Endothelial cell of umbilical vein (primary cell): Measurements from ENCODE around the gene MT1B. TPM values are rescaled to one million over a fixed set of nuclear protein-coding genes. Genes with fewer than 3 reads are reported as not detected.

Experiments
- BruUV-seq: library from RNA; stranded (reverse); fragments of 400-500 nt; replicated peaks from 2 replicates; lab custom pipeline; 2021; lab: Mats Ljungman, UMichigan
- CTCF ChIA-PET: fragments of 300-600, 350-600 bp; sonication (Branson Sonifier 250); formaldehyde crosslinking; loops from one replicate; lab custom pipeline; 2021; ENCODE audit warnings: antibody characterized with exemption, inconsistent platforms; lab: Charles Lee
- POLR2A ChIA-PET: fragments of 300-600, 350-600 bp; sonication (Branson Sonifier 250); formaldehyde crosslinking; loops from one replicate; lab custom pipeline; 2021; ENCODE audit warnings: antibody characterized with exemption, inconsistent platforms; lab: Charles Lee
- DNase-seq: peaks from one replicate; pipeline ENCODE4 v3.0.0-alpha.2; 2011; ENCODE audit warnings: low read depth, low spot score
- FAIRE-seq: peaks from 2 replicates; lab custom pipeline; 2011; peaks lifted over from hg19 to GRCh38; lab: Jason Lieb, UNC
- H2AFZ ChIP-seq: 2 replicates; pipeline ENCODE4 v1.6.0; 2012; ENCODE audit warnings: low read depth, low read length, control low read depth, inconsistent platforms
- H3K27ac ChIP-seq: 2 replicates; pipeline ENCODE4 v1.5.1; 2011; ENCODE audit warnings: low read depth, mild to moderate bottlenecking, control low read depth, low read length, moderate library complexity; ENCODE audit not compliant: insufficient read depth
- H3K27me3 ChIP-seq, 2 experiments: 2 replicates each; pipeline versions ENCODE4 v1.6.0 to v1.6.1; 2011; ENCODE audit warnings: low read length in 2 of 2, mixed read lengths in 1 of 2; ENCODE audit not compliant: control insufficient read depth in 2 of 2, insufficient read depth in 2 of 2
- H3K36me3 ChIP-seq, 2 experiments: 2 replicates in 1 of 2; 3 replicates in 1 of 2; pipeline ENCODE4 v1.5.1; 2011; ENCODE audit warnings: low read length in 2 of 2, mild to moderate bottlenecking in 1 of 2, moderate library complexity in 1 of 2; ENCODE audit not compliant: control insufficient read depth in 2 of 2, insufficient read depth in 2 of 2; ENCODE audit errors: extremely low read depth in 1 of 2
- H3K4me1 ChIP-seq: 3 replicates; pipeline ENCODE4 v1.5.1; 2011; ENCODE audit warnings: mild to moderate bottlenecking, low read length; ENCODE audit not compliant: control insufficient read depth, insufficient read depth; ENCODE audit errors: extremely low read depth
- H3K4me2 ChIP-seq: 2 replicates; pipeline ENCODE4 v1.6.1; 2011; ENCODE audit warnings: low read length, control low read depth, mixed read lengths; ENCODE audit not compliant: insufficient read depth
- H3K4me3 ChIP-seq, 3 experiments: fragments of 200-600 bp in 1 of 3; sonication (generic), shearing (Covaris generic) in 1 of 3; replicated peaks in 1 of 3; 2 replicates each; pipeline ENCODE4 v1.5.1; 2011 to 2016; ENCODE audit warnings: control low read depth in 3 of 3, low read length in 3 of 3, mild to moderate bottlenecking in 2 of 3, inconsistent platforms in 1 of 3, low read depth in 1 of 3, moderate library complexity in 1 of 3; ENCODE audit not compliant: insufficient read depth in 1 of 3
- H3K79me2 ChIP-seq: 2 replicates; pipeline ENCODE4 v1.6.0; 2012; ENCODE audit warnings: low read length, inconsistent platforms; ENCODE audit not compliant: control insufficient read depth, insufficient read depth
- H3K9ac ChIP-seq: replicated peaks from 2 replicates; pipeline ENCODE3; 2011; ENCODE audit warnings: low read length, control low read depth; ENCODE audit not compliant: insufficient read depth; ENCODE audit errors: extremely low read depth
- H3K9me1 ChIP-seq: replicated peaks from 3 replicates; pipeline ENCODE4 v1.6.0; 2011; ENCODE audit warnings: mild to moderate bottlenecking, low read length; ENCODE audit not compliant: control insufficient read depth, insufficient read depth; ENCODE audit errors: extremely low read depth
- H3K9me3 ChIP-seq: replicated peaks from 2 replicates; pipeline ENCODE4 v1.5.1; 2012; ENCODE audit warnings: low read length, inconsistent platforms; ENCODE audit not compliant: control insufficient read depth, insufficient read depth
- H4K20me1 ChIP-seq: replicated peaks from 2 replicates; pipeline ENCODE3; 2011; ENCODE audit warnings: mild to moderate bottlenecking, low read length; ENCODE audit not compliant: control insufficient read depth, insufficient read depth; ENCODE audit errors: extremely low read depth
- EZH2 ChIP-seq: IDR thresholded peaks from 2 replicates; pipeline ENCODE4 v1.6.1; 2012; ENCODE audit warnings: borderline replicate concordance, low read depth, mild to moderate bottlenecking, moderate library complexity, low read length, inconsistent platforms; ENCODE audit not compliant: severe bottlenecking
- FOS ChIP-seq: IDR thresholded peaks from 2 replicates; pipeline ENCODE4 v1.6.1; 2011; ENCODE audit warnings: mild to moderate bottlenecking, low read length, moderate library complexity, borderline replicate concordance; ENCODE audit not compliant: insufficient read depth
- GATA2 ChIP-seq: IDR thresholded peaks from 2 replicates; pipeline ENCODE4 v1.7.0; 2011; ENCODE audit warnings: low read depth, mild to moderate bottlenecking, moderate library complexity, mixed read lengths, low read length; ENCODE audit not compliant: insufficient read length, insufficient read depth
- JUN ChIP-seq: IDR thresholded peaks from 2 replicates; pipeline ENCODE4 v1.6.1; 2011; ENCODE audit warnings: borderline replicate concordance, low read depth; ENCODE audit not compliant: insufficient read length, insufficient read depth
- MAX ChIP-seq: IDR thresholded peaks from 2 replicates; pipeline ENCODE4 v1.6.1; 2011; ENCODE audit not compliant: insufficient read depth, insufficient read length
- MYC ChIP-seq: IDR thresholded peaks from one replicate; pipeline ENCODE4 v1.6.1; 2011; ENCODE audit warnings: mild to moderate bottlenecking, low read depth, low read length
- POLR2A ChIP-seq: IDR thresholded peaks from 2 replicates; pipeline ENCODE4 v1.6.1; 2012; ENCODE audit warnings: low read depth, mild to moderate bottlenecking, control low read depth, low read length
- POLR2AphosphoS5 ChIP-seq: IDR thresholded peaks from 2 replicates; pipeline ENCODE4 v1.6.1; 2012; ENCODE audit warnings: low read depth, mild to moderate bottlenecking, control low read depth, low read length, moderate library complexity; ENCODE audit not compliant: insufficient read depth
- dilution Hi-C: fragments of 300-500 bp; cut with MboI; formaldehyde crosslinking; loops from one replicate; pipeline ENCODE4 v1.15.0; 2019; ENCODE audit warnings: low sequenced_read_pairs; ENCODE audit not compliant: extremely low pct_ligation_motif_present
- intact Hi-C: fragments of 100-400 bp; cut with micrococcal nuclease; formaldehyde crosslinking; loops from one replicate; pipeline ENCODE4 v1.10.0; 2022
- polyA plus RNA-seq, 4 experiments: library from polyadenylated mRNA; depleted of rRNA in 3 of 4; stranded (reverse) in 3 of 4; unstranded in 1 of 4; fragments of >200 nt; gene quantifications; 2 replicates each; pipeline versions ENCODE4 v1.2.1 to v1.2.3, GENCODE V29; 2011 to 2012; ENCODE audit warnings: missing spikeins in 1 of 4
- total RNA-seq: library from RNA; stranded (reverse); gene quantifications from 2 replicates; pipeline ENCODE4 v1.2.3, GENCODE V29; 2021
- TF ChIP-seq, protein P1 (sequence below), 2 donors: IDR thresholded peaks; 1 replicate in 1 of 2; 2 replicates in 1 of 2; pipeline ENCODE4 v1.5.1; 2011; ENCODE audit warnings: low read length in 2 of 2, mild to moderate bottlenecking in 2 of 2, moderate library complexity in 2 of 2, control low read depth in 1 of 2, inconsistent platforms in 1 of 2, low read depth in 1 of 2; ENCODE audit not compliant: insufficient read depth in 1 of 2; ENCODE audit errors: extremely low read depth in 1 of 2

The MT1B gene
- total and polyA plus RNA-seq, 2 donors (not counting 3 experiments of a cell fraction or from before 2014, with no cell fraction given) = not detected

GRCh38 chr16:56625943-56626654 is 25.6 kb upstream of the MT1B start:
- no peak for TF ChIP-seq MAX
- no peak for TF ChIP-seq POLR2AphosphoS5
- no peak for TF ChIP-seq JUN
- no peak for TF ChIP-seq FOS
- dilution Hi-C loops = no loop called here
- Histone ChIP-seq H3K79me2 (peaks cover 12% of the 10 kb centered on the region), H3K9ac (peak overlapping the region; percentile 68), H3K4me3 (peak overlapping the region; percentile 21 to 74 (median 64)), H3K9me1 (no peaks in the 10 kb centered on the region), H3K4me2 (peak overlapping the region; percentile 75), H3K27me3 (no peaks in the 10 kb centered on the region), H3K27ac (peak overlapping the region; percentile 61), H3K36me3 (no peaks in the 10 kb centered on the region), H3K9me3 (no peaks in the 10 kb centered on the region), H4K20me1 (no peaks in the 10 kb centered on the region), H2AFZ (peak overlapping the region; percentile 90), H3K4me1 (peaks cover 12% of the 10 kb centered on the region)
- ChIA-PET CTCF (interaction anchor here (0.9 to 2.5 kb wide), 11 partner anchors 8 to 75 kb away, joined by 3 to 11 read pairs (median 4); partner anchors contain the start of gene MT2A), POLR2A (interaction anchor here (0.6 to 3.3 kb wide), 11 partner anchors 8 to 163 kb away, joined by 3 to 51 read pairs (median 4); partner anchors contain the start of gene MT2A)
- FAIRE-seq = no peak
- DNase-seq = no peak
- BruUV-seq = TSS peak; percentile 94
- intact Hi-C loops = loop anchor here (1.0 kb wide), 2 partner anchors 8 to 19 kb away; no protein-coding TSS in a partner anchor

- H2AFZ ChIP-seq = no peak overlapping the region
- no peaks in the 10 kb centered on the region for H3K36me3 ChIP-seq
- H3K79me2 ChIP-seq = peaks cover 12% of the 10 kb centered on the region
- peak overlapping the region in 2 of 3 experiments; percentile 2 to 64 for H3K4me3 ChIP-seq
- dilution Hi-C loops = no loop called here
- H4K20me1 ChIP-seq = no peaks in the 10 kb centered on the region
- intact Hi-C loops = loop anchor here (1.0 kb wide), 1 partner anchor 56 kb away; the partner anchor contains the start of gene MT1X
- peak overlapping the region; percentile 61 for H3K27ac ChIP-seq
- no peaks in the 10 kb centered on the region for H3K27me3 ChIP-seq
- H3K4me1 ChIP-seq = peaks cover 12% of the 10 kb centered on the region
- no TSS peak for BruUV-seq
- ChIA-PET CTCF (interaction anchor here (0.9 to 1.8 kb wide), 8 partner anchors 9 to 45 kb away, joined by 3 to 8 read pairs (median 4); no protein-coding TSS in a partner anchor), POLR2A (interaction anchor here (0.6 to 3.3 kb wide), 4 partner anchors 9 to 104 kb away, joined by 3 to 51 read pairs (median 12); partner anchors contain the start of gene MT2A)
- no peaks in the 10 kb centered on the region for H3K9me3 ChIP-seq
- H3K9me1 ChIP-seq = no peaks in the 10 kb centered on the region
- TF ChIP-seq POLR2A (no peak), GATA2 (no peak), FOS (no peak), MYC (no peak), EZH2 (no peak), JUN (no peak), POLR2AphosphoS5 (no peak), MAX (no peak)
- TF ChIP-seq, protein P1, sequence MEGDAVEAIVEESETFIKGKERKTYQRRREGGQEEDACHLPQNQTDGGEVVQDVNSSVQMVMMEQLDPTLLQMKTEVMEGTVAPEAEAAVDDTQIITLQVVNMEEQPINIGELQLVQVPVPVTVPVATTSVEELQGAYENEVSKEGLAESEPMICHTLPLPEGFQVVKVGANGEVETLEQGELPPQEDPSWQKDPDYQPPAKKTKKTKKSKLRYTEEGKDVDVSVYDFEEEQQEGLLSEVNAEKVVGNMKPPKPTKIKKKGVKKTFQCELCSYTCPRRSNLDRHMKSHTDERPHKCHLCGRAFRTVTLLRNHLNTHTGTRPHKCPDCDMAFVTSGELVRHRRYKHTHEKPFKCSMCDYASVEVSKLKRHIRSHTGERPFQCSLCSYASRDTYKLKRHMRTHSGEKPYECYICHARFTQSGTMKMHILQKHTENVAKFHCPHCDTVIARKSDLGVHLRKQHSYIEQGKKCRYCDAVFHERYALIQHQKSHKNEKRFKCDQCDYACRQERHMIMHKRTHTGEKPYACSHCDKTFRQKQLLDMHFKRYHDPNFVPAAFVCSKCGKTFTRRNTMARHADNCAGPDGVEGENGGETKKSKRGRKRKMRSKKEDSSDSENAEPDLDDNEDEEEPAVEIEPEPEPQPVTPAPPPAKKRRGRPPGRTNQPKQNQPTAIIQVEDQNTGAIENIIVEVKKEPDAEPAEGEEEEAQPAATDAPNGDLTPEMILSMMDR (IDR thresholded peaks at IDR 0.05; ENCODE audit: extremely low read depth in 1 of 2, insufficient read depth in 1 of 2, low read depth in 1 of 2, low read length in 2 of 2) = no peak
- peak overlapping the region; percentile 75 for H3K4me2 ChIP-seq
- DNase-seq (no peak), FAIRE-seq (no peak)
- no peak overlapping the region for H3K9ac ChIP-seq
These were observed 25.0 kb upstream of the MT1B start for GRCh38 chr16:56626685-56627084.
